HG03045 (cell line): ENCODE measurements around the gene KDELR1.
A peak's percentile ranks its signal among the peaks of the same experiment; 100 is the strongest.

ENCODE experiments used
- ATAC-seq: cut with Tn5 transposase; IDR thresholded peaks from one replicate; pipeline ENCODE4 v1.9.1; 2021; ENCODE audit warnings: mild to moderate bottlenecking, moderate library complexity; ENCODE audit not compliant: unreplicated experiment

Gene KDELR1

DNA sequence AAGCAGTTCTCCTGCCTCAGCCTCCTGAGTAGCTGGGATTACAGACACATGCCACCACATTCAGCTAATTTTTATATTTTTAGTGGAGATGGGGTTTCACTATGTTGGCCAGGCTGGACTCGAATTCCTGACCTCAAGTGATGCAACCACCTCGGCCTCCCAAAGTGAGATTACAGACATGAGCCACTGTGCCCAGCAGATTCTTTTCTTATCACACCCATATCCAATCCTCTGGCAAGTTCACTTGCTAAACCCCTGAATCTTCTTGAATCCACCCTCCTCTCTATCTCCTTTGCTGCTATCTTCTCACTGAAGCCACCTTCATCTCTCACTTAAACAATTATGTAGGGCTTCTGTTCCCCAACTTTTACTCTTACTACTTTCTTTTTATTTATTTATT is 45.2 kb downstream of the KDELR1 start:
- ATAC-seq: no peak

DNA sequence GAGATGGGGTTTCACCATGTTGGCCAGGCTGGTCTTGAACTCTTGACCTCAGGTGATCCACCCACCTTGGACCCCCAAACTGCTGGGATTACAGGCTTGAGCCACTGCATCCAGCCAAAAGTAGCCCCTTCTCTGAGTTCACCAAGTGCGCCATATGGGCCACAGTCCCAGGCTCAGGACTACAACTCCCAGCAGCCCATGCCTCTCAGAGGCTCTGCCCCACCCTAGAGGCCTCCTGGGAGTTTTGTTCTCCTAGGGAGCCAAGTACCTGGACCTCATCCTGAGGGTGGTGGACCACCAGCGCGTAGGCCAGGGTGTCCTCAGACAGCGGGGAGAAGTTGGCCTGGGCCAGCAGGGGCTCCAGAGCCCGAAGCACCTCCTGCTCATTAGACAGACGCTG is 46.5 kb downstream of the KDELR1 start:
- no peak for ATAC-seq

DNA sequence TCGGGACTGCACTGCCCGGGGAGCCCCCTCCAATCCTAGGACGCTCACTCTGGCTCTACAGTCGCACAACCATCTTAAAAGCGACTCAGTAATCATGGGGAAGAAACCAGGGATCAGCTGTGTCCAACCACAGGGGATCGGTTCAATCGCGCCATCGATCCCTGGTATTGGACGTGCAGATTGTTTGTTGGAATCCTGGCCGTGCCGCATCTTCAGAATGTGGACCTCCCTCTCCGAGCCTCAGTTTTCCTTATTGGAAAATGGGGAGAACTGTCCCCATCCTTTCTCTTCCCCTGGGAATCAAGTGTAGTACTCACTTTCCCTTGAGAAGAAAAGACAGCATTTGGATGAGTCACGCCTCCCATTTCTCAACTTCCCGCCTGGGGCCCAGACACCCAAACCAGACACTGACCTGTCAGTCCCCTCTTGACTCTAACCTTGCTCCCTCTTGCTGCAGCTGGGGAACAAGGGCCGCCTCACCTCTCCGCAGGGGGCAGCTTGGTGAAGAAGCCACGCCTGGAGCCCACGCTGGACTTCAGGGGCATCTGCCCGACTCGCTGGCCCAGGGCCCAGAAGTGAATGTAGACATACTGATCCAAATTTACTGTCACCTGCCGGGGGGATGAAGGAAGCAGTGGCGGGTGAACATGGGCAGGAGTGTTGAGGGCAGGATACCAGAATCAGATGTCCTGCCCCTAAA is 48.4 kb downstream of the KDELR1 start:
- no peak for ATAC-seq

DNA sequence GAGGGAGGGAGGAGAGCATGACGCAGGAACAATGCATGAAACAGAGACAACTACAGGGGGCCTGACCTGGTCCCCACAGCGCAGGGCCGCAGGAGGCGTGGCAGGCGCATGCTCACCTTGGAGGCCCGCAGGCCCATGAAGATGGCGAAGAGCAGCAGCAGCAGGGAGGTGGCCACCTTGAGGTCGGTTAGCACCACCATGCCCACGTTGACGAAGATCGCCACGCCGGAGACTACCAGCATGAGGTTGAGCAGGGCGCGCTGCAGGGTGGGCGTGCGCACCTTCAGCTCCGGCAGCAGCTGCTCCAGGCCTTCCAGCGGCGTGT is 49.0 kb downstream of the KDELR1 start:
- no peak for ATAC-seq

DNA sequence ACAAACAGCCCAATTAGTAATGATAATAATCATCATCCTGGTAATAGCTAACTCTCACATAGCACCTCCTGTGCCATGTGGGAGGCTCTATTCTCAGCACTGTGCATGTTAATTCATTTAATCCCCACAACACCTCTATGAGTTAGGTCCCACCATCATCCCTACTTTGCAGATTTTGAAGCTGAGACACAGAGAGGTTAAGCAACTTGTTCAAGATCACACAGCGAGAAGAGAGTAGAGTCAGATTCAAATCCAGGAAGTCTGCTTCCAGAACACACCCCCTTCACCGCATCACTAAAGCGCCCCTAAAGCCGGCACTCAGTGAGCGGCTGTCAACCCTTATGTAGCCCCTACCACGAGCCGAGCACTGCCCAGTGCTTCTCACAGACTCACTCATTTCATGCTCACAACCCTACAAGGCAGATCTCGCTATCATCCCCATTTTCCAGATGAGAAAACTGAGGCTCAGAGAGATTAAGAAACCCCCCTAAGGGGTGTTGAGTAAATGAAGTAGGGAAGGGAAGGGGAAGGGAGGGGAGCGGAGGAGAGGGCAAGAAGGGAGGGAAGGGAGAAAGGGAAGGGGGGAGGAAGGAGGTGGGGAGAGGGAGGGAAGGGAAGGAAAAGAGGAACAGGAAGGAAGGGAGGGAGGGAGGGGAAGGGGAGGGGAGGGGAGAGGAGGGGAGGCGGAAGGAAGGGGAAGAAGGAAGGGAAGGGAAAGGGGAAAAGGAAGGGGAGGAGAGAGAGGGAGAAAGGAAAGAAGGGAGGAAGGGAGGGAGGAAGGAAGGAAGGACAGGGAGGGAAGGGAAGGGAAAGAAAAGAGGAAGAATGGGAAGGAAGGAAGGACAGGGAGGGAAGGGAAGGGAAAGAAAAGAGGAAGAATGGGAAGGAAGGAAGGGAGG is 49.6 kb downstream of the KDELR1 start:
- no peak for ATAC-seq

DNA sequence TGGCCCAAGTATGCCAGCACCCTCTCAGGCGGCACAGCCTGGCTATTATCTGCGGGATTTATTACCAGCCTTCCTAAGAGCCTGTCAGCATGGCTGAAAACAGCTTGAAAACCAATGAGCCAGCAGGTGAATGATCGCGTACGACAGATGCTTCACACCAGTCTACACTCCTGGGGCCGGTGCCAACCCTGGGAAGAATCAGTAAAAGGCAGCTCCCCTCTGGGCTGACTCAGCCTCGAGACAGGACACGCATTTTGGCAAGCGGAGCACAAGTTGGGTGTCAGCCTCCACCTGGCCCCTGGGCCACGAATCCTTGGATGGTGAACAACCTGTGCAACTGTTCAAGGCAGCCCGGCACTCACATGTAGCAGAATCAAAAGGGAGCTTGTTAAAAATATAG is 50.4 kb downstream of the KDELR1 start:
- no peak for ATAC-seq

DNA sequence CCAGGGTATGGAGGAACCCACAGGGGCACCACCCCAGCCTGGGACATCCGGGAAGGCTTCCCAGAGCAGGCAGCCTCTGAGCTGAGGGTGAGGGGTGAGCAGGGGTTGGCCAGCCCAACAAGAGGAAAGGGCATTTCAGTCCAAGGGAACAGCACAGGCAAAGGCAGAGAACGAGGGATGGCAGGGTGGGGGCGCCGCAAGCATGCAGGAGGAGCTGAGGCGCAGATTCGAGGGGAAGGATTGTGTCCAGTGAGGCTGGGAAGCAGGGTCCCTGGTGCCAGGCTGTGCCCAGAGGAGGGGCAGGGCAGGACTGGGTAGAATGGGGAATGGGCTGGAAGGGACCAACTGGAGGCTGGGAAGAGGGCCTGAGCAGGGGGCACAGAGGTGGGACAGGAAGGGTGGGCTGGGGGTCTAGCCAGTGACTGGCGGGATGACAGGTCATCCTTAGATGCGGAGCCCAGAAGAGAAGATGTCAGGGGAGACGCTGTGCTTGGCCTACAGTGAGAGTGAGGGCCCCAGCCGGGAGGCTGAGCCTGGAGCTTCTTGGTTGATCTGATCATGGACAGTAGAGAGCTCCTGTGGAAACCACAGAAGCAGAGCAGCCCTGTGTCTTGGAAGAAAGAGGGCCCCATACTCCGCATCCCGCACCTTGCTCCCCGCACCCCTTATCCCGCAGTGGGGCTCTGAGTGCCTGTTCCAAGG is 52.4 kb downstream of the KDELR1 start:
- no peak for ATAC-seq

DNA sequence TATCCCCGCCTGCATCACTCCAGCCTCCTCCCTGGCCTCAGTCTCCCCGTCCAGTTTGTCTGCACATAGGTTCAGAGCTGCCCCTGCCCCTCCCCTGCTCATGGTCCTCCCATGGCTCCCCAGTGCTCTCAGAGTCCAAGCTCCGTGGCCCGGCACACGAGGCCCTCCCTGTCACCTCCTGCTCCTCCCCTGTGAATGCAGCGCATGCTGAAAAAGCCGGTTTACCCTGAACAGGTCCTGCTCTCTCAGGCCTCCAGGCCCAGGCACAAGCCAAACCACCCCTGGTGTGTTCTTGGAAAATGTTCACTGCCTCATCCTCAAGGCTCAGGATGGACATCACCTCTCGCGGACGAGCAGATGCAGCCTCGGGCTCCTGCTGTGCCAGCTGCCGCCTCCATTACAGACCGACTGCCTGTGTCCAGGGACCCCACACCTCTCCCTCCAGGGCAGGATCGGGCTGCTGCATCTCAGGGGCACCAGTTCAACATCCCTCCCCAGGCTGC is 53.0 kb downstream of the KDELR1 start:
- no peak for ATAC-seq

DNA sequence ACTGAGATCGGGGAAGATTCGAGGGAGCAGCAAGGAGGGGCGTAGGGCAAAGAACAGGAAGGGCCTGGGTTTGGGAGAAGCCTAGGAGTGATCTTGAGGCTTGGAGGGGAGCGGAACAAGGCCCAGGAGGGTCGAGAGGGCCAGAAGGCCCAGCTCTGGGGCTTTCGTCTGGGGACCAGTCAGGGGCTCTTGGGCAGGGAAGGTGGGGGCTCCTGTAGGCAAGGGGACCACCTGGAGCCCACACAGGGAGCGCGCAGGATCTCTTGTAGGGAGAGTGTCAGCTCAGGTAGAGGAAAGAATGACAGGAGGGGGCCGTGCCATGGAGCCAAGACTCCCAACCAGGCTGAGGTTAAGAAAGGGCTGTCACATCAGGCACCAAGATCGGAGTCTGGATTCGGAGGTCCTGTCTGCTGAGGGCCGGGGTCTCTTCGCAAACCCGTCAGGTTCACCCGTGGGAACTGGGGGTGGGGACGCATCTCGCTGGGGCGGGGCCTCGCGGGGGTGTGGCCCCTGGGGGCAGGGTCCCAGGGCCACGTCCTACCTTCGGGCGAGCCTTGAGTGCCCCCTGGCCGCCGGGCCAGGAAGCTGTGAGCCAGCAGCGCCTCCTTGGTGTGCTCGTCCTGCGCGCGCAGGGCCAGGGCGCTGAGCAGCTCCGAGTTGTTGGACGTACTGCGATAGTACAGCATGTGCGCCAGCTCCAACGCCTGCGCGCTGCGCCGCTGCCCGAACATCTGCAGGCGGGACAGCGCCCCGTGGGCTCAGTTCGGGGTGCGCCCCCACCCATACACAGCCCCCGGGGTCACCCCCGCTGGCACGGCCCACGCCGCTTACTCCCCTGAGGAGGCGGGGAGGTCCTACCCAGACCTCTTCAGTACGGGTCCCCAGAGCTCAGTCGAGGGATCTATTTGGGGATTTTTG is 57.6 kb downstream of the KDELR1 start:
- peak; percentile 44 for ATAC-seq

DNA sequence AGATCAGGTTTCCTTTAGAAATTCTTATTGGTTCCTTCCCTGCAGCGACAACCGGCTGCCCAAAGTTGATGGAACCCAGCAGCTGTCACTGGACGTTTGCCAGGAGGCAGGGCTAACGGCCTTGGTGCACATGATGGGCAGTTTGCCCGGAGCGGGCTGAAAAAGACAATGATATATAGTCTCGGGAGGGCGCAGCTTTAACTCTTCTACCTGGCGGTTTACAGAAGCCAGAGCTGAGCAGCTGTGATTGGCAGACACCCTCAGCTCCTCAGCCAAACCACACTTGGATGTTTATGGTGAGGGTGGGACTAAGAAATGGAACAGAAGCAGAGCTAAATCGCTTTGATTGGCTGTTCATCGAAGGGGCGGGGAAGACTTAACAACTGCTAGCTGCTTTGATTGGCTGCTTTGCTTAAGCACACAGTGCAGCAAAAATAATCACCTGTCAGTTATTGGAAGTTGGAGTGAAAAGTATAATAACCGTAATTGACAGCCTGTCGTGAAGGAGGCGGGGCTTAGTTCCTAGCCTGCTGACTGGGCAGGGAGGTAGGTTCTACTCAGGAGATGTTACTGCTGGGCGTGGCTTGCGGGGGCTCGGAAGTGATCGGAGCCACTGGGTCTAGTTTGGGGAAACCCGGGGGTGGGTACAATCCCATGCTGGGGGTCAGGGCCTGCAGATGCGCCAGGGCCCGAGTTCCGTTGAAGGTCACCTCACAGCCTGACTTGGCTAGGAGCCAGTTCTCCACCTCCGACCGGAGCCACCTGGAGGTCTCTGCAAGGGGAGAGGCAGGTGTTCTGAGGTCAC is 58.5 kb downstream of the KDELR1 start:
- peak; percentile 59 for ATAC-seq
